Stimulated activated CD8-positive, alpha-beta memory T cell treated with anti-CD3 and anti-CD28 coated beads, Interleukin-12 subunit alpha, Interleukin-12 subunit beta, amount 100 ng/mL, for 24 hours (primary cell): ENCODE data around the gene HNRNPH1.

Source experiments
- DNase-seq: peaks from one replicate; pipeline ENCODE4 v3.0.0-alpha.2; 2020; ENCODE audit errors: extremely low read depth

HNRNPH1 gene

GRCh38 chr5:179603308-179603707 is 20.2 kb downstream of the HNRNPH1 start:
- no peak for DNase-seq

- no peak for DNase-seq
Observed at GRCh38 chr5:179601871-179602625, 21.4 kb downstream of the HNRNPH1 start.

- no peak for DNase-seq
Observed at GRCh38 chr5:179599973-179600372, 23.5 kb downstream of the HNRNPH1 start.

- DNase-seq, result no peak
Observed at GRCh38 chr5:179599566-179599965, 23.9 kb downstream of the HNRNPH1 start.

GRCh38 chr5:179599100-179599499 is 24.4 kb downstream of the HNRNPH1 start:
- no peak for DNase-seq

- no peak for DNase-seq
Observed at GRCh38 chr5:179596421-179596820, 27.1 kb downstream of the HNRNPH1 start.

GRCh38 chr5:179595916-179596315 is 27.6 kb downstream of the HNRNPH1 start:
- no peak for DNase-seq

- no peak for DNase-seq
Observed at GRCh38 chr5:179588166-179588565, 35.3 kb downstream of the HNRNPH1 start.

GRCh38 chr5:179585941-179586401 is 37.5 kb downstream of the HNRNPH1 start:
- DNase-seq, result no peak

- DNase-seq, result no peak
Observed at GRCh38 chr5:179577286-179577960, 46.0 kb downstream of the HNRNPH1 start.

GRCh38 chr5:179572386-179572785 is 51.1 kb downstream of the HNRNPH1 start:
- DNase-seq, result no peak

GRCh38 chr5:179568721-179569120 is 54.8 kb downstream of the HNRNPH1 start:
- no peak for DNase-seq

GRCh38 chr5:179564526-179564925 is 58.9 kb downstream of the HNRNPH1 start:
- DNase-seq, result no peak
